Bladder microvascular endothelial cell (primary cell): Measurements from ENCODE around the gene PCLAF. TPM values are rescaled to one million over a fixed set of nuclear protein-coding genes. Genes with fewer than 3 reads are reported as not detected.

Source experiments
- total RNA-seq: library from RNA; depleted of rRNA; stranded (reverse); fragments of >200 nt; gene quantifications from 2 replicates; pipeline ENCODE4 v1.2.3, GENCODE V29; 2014

The PCLAF gene
- 8.5 and 25.1 TPM in 2 replicates for total RNA-seq

GRCh38 chr15:64381000-64381751, at the start of gene PCLAF:
TSS of gene PCLAF (minus strand) at chr15:64381441. CDS start at chr15:64381371, 70 bp downstream.

DNA sequence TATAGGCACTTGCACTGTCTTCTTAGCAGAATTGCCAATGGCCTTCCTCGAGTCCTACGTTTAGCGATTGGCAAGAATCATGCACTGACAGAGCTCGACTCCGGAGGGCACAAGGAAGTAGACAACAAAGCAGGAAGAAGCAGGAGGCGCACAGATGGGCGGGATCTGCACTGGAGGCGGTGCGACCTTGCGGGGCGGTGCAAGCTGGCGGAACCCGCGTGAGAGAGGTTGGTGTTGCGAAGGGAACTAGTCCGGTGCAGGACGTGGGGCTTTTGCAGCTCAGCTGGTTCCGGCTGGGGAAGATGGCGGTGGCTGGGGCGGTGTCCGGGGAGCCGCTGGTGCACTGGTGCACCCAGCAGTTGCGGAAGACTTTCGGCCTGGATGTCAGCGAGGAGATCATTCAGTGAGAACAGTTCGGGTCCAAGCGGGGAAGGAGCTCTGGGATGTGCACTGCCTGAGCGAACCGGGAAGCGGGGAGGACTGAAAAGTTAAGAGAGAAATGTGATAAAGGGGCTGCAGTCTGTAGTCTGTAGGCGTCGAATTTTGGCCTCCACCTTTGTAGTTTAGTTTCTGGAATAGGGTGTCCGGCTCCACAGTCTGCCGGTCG, 6.4 kb upstream of the PCLAF start, which contains the start of gene TRIP4:
Gene TRIP4, plus strand, starts transcription at position 275 of the 607 bp plus-strand sequence. Its CDS starts 28 bp downstream, at position 303.

GRCh38 chr15:64355944-64356709, 25.1 kb downstream of the PCLAF start, which contains the start of gene CSNK1G1:
TSS of gene CSNK1G1 (minus strand) at chr15:64356173. CDS start at chr15:64300499, 55,674 bp downstream.

Other genes with a start within 250 kb of the PCLAF start
- 0.16 and 0.25 TPM in 2 replicates for gene SNX22, start 229.7 kb downstream of the PCLAF start, total RNA-seq
- 611 and 726 TPM in 2 replicates for gene PPIB, start 218.4 kb downstream of the PCLAF start, total RNA-seq
- gene CSNK1G1, start 25.3 kb downstream of the PCLAF start, total RNA-seq = 17.0 and 41.1 TPM in 2 replicates
- gene TRIP4, start 6.4 kb upstream of the PCLAF start, total RNA-seq = 8.7 and 15.8 TPM in 2 replicates
- 15.4 and 69.0 TPM in 2 replicates for gene ZNF609, start 79.1 kb upstream of the PCLAF start, total RNA-seq